Measurements from ENCODE around the gene H1-8. TPM values are rescaled to one million over a fixed set of nuclear protein-coding genes. Genes with fewer than 3 reads are reported as not detected.

H1-8 gene
- polyA plus RNA-seq, 1 experiment: not detected

- DNase-seq (ENCODE audit: low read depth): no peak
- no peak for TF ChIP-seq CTCF (IDR thresholded peaks at IDR 0.05; ENCODE audit: insufficient read depth, low read depth, low read length)
- Histone ChIP-seq H3K27me3 (ENCODE audit: control insufficient read depth, insufficient read depth, low read length) (no peaks in the 10 kb centered on the region), H3K4me3 (ENCODE audit: low read depth, low read length) (no peak overlapping the region), H3K36me3 (ENCODE audit: control insufficient read depth, insufficient read depth, low read length) (peaks cover 35% of the 10 kb centered on the region)
- POLR2A ChIA-PET: no interaction called here
- CTCF ChIA-PET: interaction anchor here (1.5 kb wide), 1 partner anchor 9 kb away, joined by 3 read pairs; no protein-coding TSS in a partner anchor
These were observed 37.0 kb downstream of the H1-8 start for GRCh38 chr3:129579991-129580390.

GRCh38 chr3:129581623-129582022 lies 38.6 kb downstream of the H1-8 start:
- H3K27me3 ChIP-seq (ENCODE audit: control insufficient read depth, insufficient read depth, low read length): no peaks in the 10 kb centered on the region
- ChIA-PET POLR2A (no interaction called here), CTCF (interaction anchor here (1.3 to 1.6 kb wide), 2 partner anchors 24 to 27 kb away, joined by 3 read pairs; no protein-coding TSS in a partner anchor)
- H3K4me3 ChIP-seq (ENCODE audit: low read depth, low read length): no peak overlapping the region
- H3K36me3 ChIP-seq (ENCODE audit: control insufficient read depth, insufficient read depth, low read length): peaks cover 39% of the 10 kb centered on the region
- no peak for DNase-seq (ENCODE audit: low read depth)
- no peak for TF ChIP-seq CTCF (IDR thresholded peaks at IDR 0.05; ENCODE audit: insufficient read depth, low read depth, low read length)

GRCh38 chr3:129582799-129583198 lies 39.8 kb downstream of the H1-8 start:
- no peak for TF ChIP-seq CTCF (IDR thresholded peaks at IDR 0.05; ENCODE audit: insufficient read depth, low read depth, low read length)
- CTCF ChIA-PET: interaction anchor here (0.5 kb wide), 1 partner anchor 10 kb away, joined by 3 read pairs; no protein-coding TSS in a partner anchor
- DNase-seq (ENCODE audit: low read depth): no peak
- H3K27me3 ChIP-seq (ENCODE audit: control insufficient read depth, insufficient read depth, low read length): no peaks in the 10 kb centered on the region
- H3K36me3 ChIP-seq (ENCODE audit: control insufficient read depth, insufficient read depth, low read length): peaks cover 35% of the 10 kb centered on the region
- POLR2A ChIA-PET: no interaction called here
- no peak overlapping the region for H3K4me3 ChIP-seq (ENCODE audit: low read depth, low read length)

GRCh38 chr3:129583289-129583688 lies 40.3 kb downstream of the H1-8 start:
- no peaks in the 10 kb centered on the region for H3K27me3 ChIP-seq (ENCODE audit: control insufficient read depth, insufficient read depth, low read length)
- H3K4me3 ChIP-seq (ENCODE audit: low read depth, low read length): no peak overlapping the region
- DNase-seq (ENCODE audit: low read depth): no peak
- ChIA-PET POLR2A (no interaction called here), CTCF (no interaction called here)
- peaks cover 36% of the 10 kb centered on the region for H3K36me3 ChIP-seq (ENCODE audit: control insufficient read depth, insufficient read depth, low read length)
- TF ChIP-seq CTCF (IDR thresholded peaks at IDR 0.05; ENCODE audit: insufficient read depth, low read depth, low read length): no peak

- DNase-seq (ENCODE audit: low read depth): no peak
- Histone ChIP-seq H3K27me3 (ENCODE audit: control insufficient read depth, insufficient read depth, low read length) (no peaks in the 10 kb centered on the region), H3K36me3 (ENCODE audit: control insufficient read depth, insufficient read depth, low read length) (peaks cover 34% of the 10 kb centered on the region), H3K4me3 (ENCODE audit: low read depth, low read length) (no peak overlapping the region)
- ChIA-PET CTCF (no interaction called here), POLR2A (no interaction called here)
- no peak for TF ChIP-seq CTCF (IDR thresholded peaks at IDR 0.05; ENCODE audit: insufficient read depth, low read depth, low read length)
These were observed 41.7 kb downstream of the H1-8 start for GRCh38 chr3:129584631-129585030.
